Esophagus squamous epithelium (tissue), 4 donors: ENCODE data around the gene BAHD1.

ENCODE experiments used
- CTCF ChIP-seq, 6 experiments: fragments of 450-650 bp in 4 of 6; fragments of 200-600 bp in 2 of 6; sonication (generic) in 2 of 6; IDR thresholded peaks; one replicate each; pipeline ENCODE4 v1.5.1; 2016 to 2019; ENCODE audit warnings: antibody characterized with exemption in 6 of 6, mild to moderate bottlenecking in 4 of 6, moderate library complexity in 4 of 6
- POLR2A ChIP-seq, 4 donors: fragments of 450-650 bp; IDR thresholded peaks; one replicate each; pipeline ENCODE4 v1.6.1; 2017; ENCODE audit warnings: antibody characterized with exemption in 4 of 4, mild to moderate bottlenecking in 4 of 4, moderate library complexity in 3 of 4

- TF ChIP-seq CTCF (IDR thresholded peaks at IDR 0.05) (no peak), POLR2A (IDR thresholded peaks at IDR 0.05) (no peak)
These were observed 10.4 kb upstream of the BAHD1 start for GRCh38 chr15:40430271-40430805.
